ENCODE results near the gene VPS13C. TPM values are rescaled to one million over a fixed set of nuclear protein-coding genes. Genes with fewer than 3 reads are reported as not detected.

The VPS13C gene
- total RNA-seq, 4 donors from 2014 or later: 29.0 to 38.2 (median 36.1) TPM

DNA sequence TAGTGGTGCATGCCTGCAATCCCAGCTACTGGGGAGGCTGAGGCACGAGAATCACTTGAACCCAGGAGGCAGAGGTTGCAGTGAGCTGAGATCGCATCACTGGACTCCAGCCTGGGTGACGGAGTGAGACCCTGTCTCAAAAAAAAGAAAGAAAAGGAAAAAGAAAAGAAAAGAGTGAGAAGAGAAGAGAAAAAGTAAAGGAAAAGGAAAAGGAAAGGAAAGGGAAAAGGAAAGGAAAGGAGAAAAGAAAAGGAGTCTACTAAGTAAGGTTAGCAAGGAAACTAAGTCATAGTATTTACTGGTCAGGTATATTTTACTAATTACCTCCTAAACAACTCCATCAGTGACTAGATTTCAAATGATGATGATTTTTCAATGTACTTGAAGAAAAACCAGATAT is 198.3 kb downstream of the VPS13C start:
- intact Hi-C loops (cut with DNase I; ENCODE audit: low total_unique reads): no loop called here
- DNase-seq (ENCODE audit: low spot score in 2 of 2): no peak
- no peak overlapping the region for H3K4me3 ChIP-seq (ENCODE audit: low read depth, poor library complexity, severe bottlenecking)
- TF ChIP-seq, protein P1, sequence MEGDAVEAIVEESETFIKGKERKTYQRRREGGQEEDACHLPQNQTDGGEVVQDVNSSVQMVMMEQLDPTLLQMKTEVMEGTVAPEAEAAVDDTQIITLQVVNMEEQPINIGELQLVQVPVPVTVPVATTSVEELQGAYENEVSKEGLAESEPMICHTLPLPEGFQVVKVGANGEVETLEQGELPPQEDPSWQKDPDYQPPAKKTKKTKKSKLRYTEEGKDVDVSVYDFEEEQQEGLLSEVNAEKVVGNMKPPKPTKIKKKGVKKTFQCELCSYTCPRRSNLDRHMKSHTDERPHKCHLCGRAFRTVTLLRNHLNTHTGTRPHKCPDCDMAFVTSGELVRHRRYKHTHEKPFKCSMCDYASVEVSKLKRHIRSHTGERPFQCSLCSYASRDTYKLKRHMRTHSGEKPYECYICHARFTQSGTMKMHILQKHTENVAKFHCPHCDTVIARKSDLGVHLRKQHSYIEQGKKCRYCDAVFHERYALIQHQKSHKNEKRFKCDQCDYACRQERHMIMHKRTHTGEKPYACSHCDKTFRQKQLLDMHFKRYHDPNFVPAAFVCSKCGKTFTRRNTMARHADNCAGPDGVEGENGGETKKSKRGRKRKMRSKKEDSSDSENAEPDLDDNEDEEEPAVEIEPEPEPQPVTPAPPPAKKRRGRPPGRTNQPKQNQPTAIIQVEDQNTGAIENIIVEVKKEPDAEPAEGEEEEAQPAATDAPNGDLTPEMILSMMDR (IDR thresholded peaks at IDR 0.05): no peak
- TF ChIP-seq POLR2A (IDR thresholded peaks at IDR 0.05): no peak
- 94 to 96% methylated on average over 3 of the region's 3 CpGs for WGBS, 2 donors

DNA sequence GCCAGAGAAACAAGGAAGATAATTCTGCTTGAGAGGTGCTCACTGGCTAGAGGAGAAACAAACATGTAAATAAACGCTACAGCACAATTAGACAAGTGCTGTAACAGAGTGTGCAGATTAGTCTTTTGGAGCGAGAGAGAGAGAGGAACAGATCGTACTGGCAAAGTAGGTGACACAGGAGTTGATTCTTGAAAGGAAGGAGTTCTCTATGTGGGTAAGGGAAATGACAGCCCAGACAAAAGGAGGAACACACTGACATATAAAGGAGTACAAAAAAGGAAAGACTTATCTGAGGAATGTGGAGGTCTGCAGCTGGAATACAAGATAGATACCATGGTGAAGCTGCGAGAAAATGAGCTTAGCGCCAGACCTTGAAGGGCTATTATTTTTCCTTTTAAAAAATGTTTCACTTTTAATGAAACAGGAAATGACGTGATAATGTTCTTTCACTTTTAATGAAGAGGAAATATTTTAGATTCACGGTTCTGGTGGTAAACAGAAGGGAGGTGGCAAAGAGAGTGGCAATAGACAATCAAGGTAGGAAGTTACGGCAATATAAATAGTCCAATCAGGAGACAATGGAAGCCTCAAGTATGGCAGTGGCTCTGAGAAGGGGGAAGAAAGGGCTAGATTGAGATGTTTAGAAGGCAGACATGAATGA is 202.9 kb downstream of the VPS13C start:
- intact Hi-C loops (cut with DNase I; ENCODE audit: low total_unique reads): no loop called here
- no peak for DNase-seq (ENCODE audit: low spot score in 2 of 2)
- H3K4me3 ChIP-seq (ENCODE audit: low read depth, poor library complexity, severe bottlenecking): no peak overlapping the region
- 83 to 84% methylated on average over 8 of the region's 8 CpGs for WGBS, 2 donors
- TF ChIP-seq, protein P1 (IDR thresholded peaks at IDR 0.05): no peak
- TF ChIP-seq POLR2A (IDR thresholded peaks at IDR 0.05): no peak

DNA sequence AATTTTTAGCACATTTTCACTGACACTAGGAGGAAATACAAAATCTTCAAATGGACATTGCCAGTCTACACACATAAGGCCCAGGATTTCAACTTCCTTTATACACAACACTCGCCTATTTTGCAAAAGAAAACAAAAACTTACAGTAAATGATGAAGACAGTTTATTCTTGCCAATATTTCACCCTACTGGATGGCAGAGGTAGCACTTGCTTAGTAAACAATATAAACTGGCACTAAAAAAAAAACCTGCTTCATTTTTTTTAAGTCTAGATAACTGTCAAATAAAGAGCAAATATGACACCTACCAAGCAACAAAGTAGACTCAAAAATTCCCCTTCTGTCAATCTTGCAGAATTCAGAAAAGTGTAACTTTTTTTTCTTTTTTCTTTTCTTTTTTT is 204.0 kb downstream of the VPS13C start:
- TF ChIP-seq POLR2A (IDR thresholded peaks at IDR 0.05): no peak
- TF ChIP-seq, protein P1 (IDR thresholded peaks at IDR 0.05): no peak
- intact Hi-C loops (cut with DNase I; ENCODE audit: low total_unique reads): no loop called here
- DNase-seq (ENCODE audit: low spot score in 2 of 2): no peak
- no peak overlapping the region for H3K4me3 ChIP-seq (ENCODE audit: low read depth, poor library complexity, severe bottlenecking)
- 79 to 95% methylated on average over 1 of the region's 1 CpG for WGBS, 2 donors

DNA sequence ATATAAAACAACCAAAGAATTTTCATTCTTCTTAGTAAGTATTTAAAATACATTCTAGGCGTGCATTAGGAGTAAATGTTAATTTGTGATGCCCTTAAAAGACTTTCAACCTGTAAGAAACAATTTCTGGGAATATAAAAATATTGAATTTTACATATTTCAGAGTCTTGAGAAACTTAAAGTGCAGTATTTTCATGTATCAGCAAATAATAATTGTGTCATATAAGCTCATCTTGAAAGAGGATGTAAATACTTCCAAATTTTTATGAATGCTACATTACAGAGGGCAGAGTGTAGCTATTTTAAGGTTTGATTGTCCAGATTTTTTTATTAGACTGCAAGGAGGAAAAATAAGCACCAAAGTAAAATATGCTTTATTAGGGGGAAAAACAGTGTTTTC is 207.1 kb downstream of the VPS13C start:
- no peak overlapping the region for H3K4me3 ChIP-seq (ENCODE audit: low read depth, poor library complexity, severe bottlenecking)
- intact Hi-C loops (cut with DNase I; ENCODE audit: low total_unique reads): no loop called here
- 94 to 96% methylated on average over 1 of the region's 1 CpG for WGBS, 2 donors
- TF ChIP-seq, protein P1 (IDR thresholded peaks at IDR 0.05): no peak
- TF ChIP-seq POLR2A (IDR thresholded peaks at IDR 0.05): no peak
- DNase-seq (ENCODE audit: low spot score in 2 of 2): no peak

DNA sequence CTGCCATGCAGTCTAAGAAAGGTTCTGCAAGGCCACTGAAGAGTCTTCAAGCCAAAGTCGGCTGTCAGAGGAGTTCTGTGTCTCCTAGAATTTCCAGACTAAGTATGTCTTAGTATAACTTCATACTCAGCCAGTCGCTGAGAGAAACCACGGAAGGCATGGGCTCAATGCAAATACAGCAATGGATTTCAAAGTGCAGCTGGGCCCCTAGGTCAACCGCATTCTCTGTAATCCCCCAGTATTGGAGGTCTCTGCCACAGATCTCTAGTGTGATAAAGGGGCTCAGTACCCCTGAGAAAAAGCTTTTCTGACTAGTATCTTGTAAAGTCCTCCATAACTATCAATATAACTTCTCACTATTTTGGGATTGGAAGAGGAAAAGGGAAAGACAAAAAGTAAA is 208.3 kb downstream of the VPS13C start:
- DNase-seq (ENCODE audit: low spot score in 2 of 2): no peak
- WGBS, 2 donors: 88 to 95% methylated on average over 4 of the region's 4 CpGs
- intact Hi-C loops (cut with DNase I; ENCODE audit: low total_unique reads): no loop called here

More for the DNA sequence above, 208.3 kb downstream of the VPS13C start:
- H3K4me3 ChIP-seq (ENCODE audit: low read depth, poor library complexity, severe bottlenecking): no peak overlapping the region
- TF ChIP-seq POLR2A (IDR thresholded peaks at IDR 0.05): no peak
- TF ChIP-seq, protein P1 (IDR thresholded peaks at IDR 0.05): no peak
